NCI-H1436 (cell line): ENCODE results near the gene ATOSB.
A peak's percentile ranks its signal among the peaks of the same experiment; 100 is the strongest.
"Not testable (repeated sequence)": the region's sequence is repeated elsewhere in the genome, so short reads cannot be mapped to it uniquely, and the experiment has no call there.

Experiments
- DNase-seq: peaks from one replicate; lab custom pipeline; 2025; lab: John Stamatoyannopoulos, UW

ATOSB gene

GRCh38 chr9:35115680-35116538 is at the start of gene ATOSB:
Gene ATOSB (minus strand): TSS chr9:35115862. CDS start chr9:35108274, 7,588 bp downstream.
- DNase-seq = peak; percentile 89

GRCh38 chr9:35164711-35165110 is 49.0 kb upstream of the ATOSB start:
- no peak for DNase-seq

GRCh38 chr9:35163413-35163812 is 47.8 kb upstream of the ATOSB start:
- DNase-seq = no peak

- DNase-seq = no peak
Measured at GRCh38 chr9:35162605-35163315, 47.1 kb upstream of the ATOSB start.

GRCh38 chr9:35161713-35162604 is 46.3 kb upstream of the ATOSB start, which contains the start of gene UNC13B:
Gene UNC13B (plus strand): TSS chr9:35162009. CDS start chr9:35162284, 275 bp downstream.
- peak; percentile 93 for DNase-seq

GRCh38 chr9:35158501-35159280 is 43.0 kb upstream of the ATOSB start:
- DNase-seq = no peak

- not testable (repeated sequence) for DNase-seq
Measured at GRCh38 chr9:35157836-35158235, 42.2 kb upstream of the ATOSB start.

GRCh38 chr9:35156781-35157180 is 41.1 kb upstream of the ATOSB start:
- no peak for DNase-seq

GRCh38 chr9:35152926-35153325 is 37.3 kb upstream of the ATOSB start:
- DNase-seq = no peak

- not testable (repeated sequence) for DNase-seq
Measured at GRCh38 chr9:35147941-35148563, 32.4 kb upstream of the ATOSB start.

GRCh38 chr9:35142037-35142436 is 26.4 kb upstream of the ATOSB start:
- no peak for DNase-seq

GRCh38 chr9:35140093-35140492 is 24.4 kb upstream of the ATOSB start:
- DNase-seq = no peak

- no peak for DNase-seq
Measured at GRCh38 chr9:35136866-35137265, 21.2 kb upstream of the ATOSB start.

- no peak for DNase-seq
Measured at GRCh38 chr9:35135988-35136387, 20.3 kb upstream of the ATOSB start.

GRCh38 chr9:35134920-35135319 is 19.3 kb upstream of the ATOSB start:
- no peak for DNase-seq

- DNase-seq = peak; percentile 88
Measured at GRCh38 chr9:35116898-35117551, 1.4 kb upstream of the ATOSB start.

GRCh38 chr9:35116539-35116897 is 856 bp upstream of the ATOSB start:
- no peak for DNase-seq

- DNase-seq = no peak
Measured at GRCh38 chr9:35114840-35115628, 628 bp downstream of the ATOSB start.

- DNase-seq = peak; percentile 87
Measured at GRCh38 chr9:35114113-35114839, 1.4 kb downstream of the ATOSB start.
